HepG2 (cell line): ENCODE results near the gene OSBPL3. TPM values are rescaled to one million over a fixed set of nuclear protein-coding genes. Genes with fewer than 3 reads are reported as not detected.
A peak's percentile ranks its signal among the peaks of the same experiment; 100 is the strongest.

Experiments used
- EHMT2 ChIP-seq: fragments of 200-600 bp; sonication (generic); IDR thresholded peaks from 2 replicates; pipeline ENCODE4 v1.7.0; 2017; ENCODE audit warnings: antibody characterized with exemption, low read depth, low read length, borderline replicate concordance
- ERF ChIP-seq: IDR thresholded peaks from 2 replicates; pipeline ENCODE4 v1.6.1; 2018; ENCODE audit warnings: missing biosample characterization, missing genetic modification reagents
- FOXP4 ChIP-seq: sonication (generic); formaldehyde crosslinking; IDR thresholded peaks from 2 replicates; pipeline ENCODE4 v1.4.0; 2020; ENCODE audit warnings: missing genetic modification reagents
- GATAD2A ChIP-seq: IDR thresholded peaks from 2 replicates; pipeline ENCODE4 v1.6.1; 2016
- HOXA7 ChIP-seq: sonication (generic); formaldehyde crosslinking; IDR thresholded peaks from 2 replicates; pipeline ENCODE4 v1.8.1; 2022; ENCODE audit warnings: mild to moderate bottlenecking, missing genetic modification reagents, moderate library complexity
- KLF13 ChIP-seq: sonication (generic); formaldehyde crosslinking; IDR thresholded peaks from 2 replicates; pipeline ENCODE4 v1.4.0; 2020; ENCODE audit warnings: mild to moderate bottlenecking, missing genetic modification reagents
- LCORL ChIP-seq, 2 experiments: fragments of 450-650 bp in 1 of 2; sonication (generic) in 1 of 2; formaldehyde crosslinking in 1 of 2; IDR thresholded peaks; 2 replicates each; pipeline versions ENCODE4 v1.5.0 to v1.6.1; 2017 to 2020; ENCODE audit warnings: antibody characterized with exemption in 1 of 2, missing genetic modification reagents in 1 of 2
- MEF2D ChIP-seq: sonication (generic); formaldehyde crosslinking; IDR thresholded peaks from 2 replicates; pipeline ENCODE4 v1.5.1; 2020; ENCODE audit warnings: mild to moderate bottlenecking, missing genetic modification reagents
- PCBP1 ChIP-seq: fragments of 200-400 bp; formaldehyde crosslinking; IDR thresholded peaks from 2 replicates; pipeline ENCODE4 v1.6.1; 2017; ENCODE audit warnings: mild to moderate bottlenecking, low read depth, low read length, borderline replicate concordance
- POLR2AphosphoS2 ChIP-seq: IDR thresholded peaks from 2 replicates; pipeline ENCODE4 v1.6.1; 2011; ENCODE audit warnings: low read depth, low read length, improper control_type of control experiment
- SKI ChIP-seq: fragments of 450-650 bp; IDR thresholded peaks from one replicate; pipeline ENCODE4 v1.6.1; 2018; ENCODE audit warnings: mild to moderate bottlenecking; ENCODE audit not compliant: partially characterized antibody
- WIZ ChIP-seq: sonication (generic); formaldehyde crosslinking; IDR thresholded peaks from 2 replicates; pipeline ENCODE4 v1.5.1; 2020; ENCODE audit warnings: mild to moderate bottlenecking, missing genetic modification reagents
- XRCC5 ChIP-seq: fragments of 200-400 bp; formaldehyde crosslinking; optimal IDR thresholded peaks from 2 replicates; pipeline ENCODE3; 2017; ENCODE audit warnings: mild to moderate bottlenecking, low read length
- ZBTB20 ChIP-seq: sonication (generic); formaldehyde crosslinking; IDR thresholded peaks from 2 replicates; pipeline ENCODE4 v1.8.1; 2023; ENCODE audit warnings: missing genetic modification reagents, low read depth, mild to moderate bottlenecking, borderline replicate concordance
- ZKSCAN8 ChIP-seq: IDR thresholded peaks from 2 replicates; pipeline ENCODE4 v1.6.1; 2016; ENCODE audit warnings: borderline replicate concordance, missing genetic modification reagents, missing compliant biosample characterization
- ZMYM4 ChIP-seq: sonication (generic); formaldehyde crosslinking; IDR thresholded peaks from 2 replicates; pipeline ENCODE4 v1.8.1; 2023; ENCODE audit warnings: mild to moderate bottlenecking, missing genetic modification reagents
- ZNF138 ChIP-seq: sonication (generic); formaldehyde crosslinking; IDR thresholded peaks from 2 replicates; pipeline ENCODE4 v1.5.0; 2020; ENCODE audit warnings: mild to moderate bottlenecking, low read depth, missing genetic modification reagents
- ZNF24 ChIP-seq: fragments of 450-650 bp; IDR thresholded peaks from 2 replicates; pipeline ENCODE4 v1.6.1; 2017; ENCODE audit warnings: antibody characterized with exemption, mild to moderate bottlenecking
- ZNF331 ChIP-seq: sonication (generic); formaldehyde crosslinking; IDR thresholded peaks from 2 replicates; pipeline ENCODE4 v1.4.0; 2020; ENCODE audit warnings: missing genetic modification reagents
- ZNF703 ChIP-seq: sonication (generic); formaldehyde crosslinking; IDR thresholded peaks from 2 replicates; pipeline ENCODE4 v1.5.1; 2020; ENCODE audit warnings: missing genetic modification reagents, mild to moderate bottlenecking, moderate library complexity, borderline replicate concordance
- ZNF776 ChIP-seq: sonication (generic); formaldehyde crosslinking; IDR thresholded peaks from 2 replicates; pipeline ENCODE4 v1.4.0; 2020; ENCODE audit warnings: mild to moderate bottlenecking, missing genetic modification reagents
- polyA plus RNA-seq, 8 experiments: library from polyadenylated mRNA; depleted of rRNA in 3 of 8; stranded (reverse) in 7 of 8; unstranded in 1 of 8; fragments of >200 nt; fragmentation: Illumina TruSeq in 4 of 8; extraction: Trizol in 4 of 8; gene quantifications; 2 replicates each; pipeline versions ENCODE4 v1.2.1 to v1.2.3, GENCODE V29; 2011 to 2016; ENCODE audit warnings: low read depth in 4 of 8, missing spikeins in 1 of 8, mixed read lengths in 1 of 8; ENCODE audit not compliant: insufficient read depth in 1 of 8
- total RNA-seq, 5 experiments: library from RNA; depleted of rRNA; stranded (reverse); fragments of >200 nt; fragmentation: Illumina TruSeq; extraction: Trizol; gene quantifications; 2 replicates each; pipeline ENCODE4 v1.2.3, GENCODE V29; 2016; ENCODE audit warnings: low read depth in 1 of 5
- TF ChIP-seq, protein P1 (sequence below): sonication (generic); formaldehyde crosslinking; IDR thresholded peaks from 2 replicates; pipeline ENCODE4 v1.4.0; 2020; ENCODE audit warnings: low read depth, mild to moderate bottlenecking, missing genetic modification reagents
- TF ChIP-seq, protein P2 (sequence below): sonication (generic); formaldehyde crosslinking; IDR thresholded peaks from 2 replicates; pipeline ENCODE4 v1.4.0; 2020; ENCODE audit warnings: missing genetic modification reagents
- TF ChIP-seq, protein P3 (sequence below): sonication (generic); formaldehyde crosslinking; IDR thresholded peaks from 2 replicates; pipeline ENCODE4 v1.5.0; 2020; ENCODE audit warnings: missing genetic modification reagents, mild to moderate bottlenecking, borderline replicate concordance

Gene OSBPL3
- total and polyA plus RNA-seq, 2 of the 13 experiments (the other 11 are each of a cell fraction or from before 2014, with no cell fraction given), result 8.8 to 28.9 TPM

DNA sequence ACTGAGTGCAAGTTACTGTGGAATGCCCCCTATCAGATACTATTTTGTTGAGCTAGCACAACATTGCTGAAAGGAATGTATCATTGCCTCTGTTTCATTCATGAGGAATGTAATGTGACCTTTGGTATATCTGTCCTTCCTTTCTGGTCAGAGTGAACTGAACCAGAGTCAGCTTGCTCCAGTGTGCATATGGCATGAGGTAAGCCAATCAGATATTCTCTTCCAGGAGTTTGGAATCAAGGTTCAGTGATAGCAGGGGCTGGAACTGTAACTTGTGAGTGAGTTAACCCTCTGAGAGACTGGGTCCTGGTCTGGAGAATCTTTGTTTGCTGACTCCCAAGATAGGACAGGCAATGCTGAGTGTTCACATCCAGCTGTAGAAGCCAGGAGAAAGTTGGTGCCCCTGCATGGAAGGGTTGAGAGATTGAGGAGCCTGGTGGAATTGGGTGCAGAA lies 45.3 kb upstream of the OSBPL3 start (continued):
- TF ChIP-seq FOXP4 (peak; percentile 67), ZMYM4 (peak; percentile 73), ZNF703 (CRISPR knock-in tag) (no peak), LCORL (IDR thresholded peaks at IDR 0.05) (no peak), LCORL (CRISPR knock-in tag; IDR thresholded peaks at IDR 0.05) (peak; percentile 78), ZNF776 (CRISPR knock-in tag) (no peak), ERF (CRISPR knock-in tag) (0 out of 2 replicates have a peak, but pooled peaks have one; percentile 46), PCBP1 (no peak), HOXA7 (CRISPR knock-in tag) (no peak), SKI (peak; percentile 19), WIZ (CRISPR knock-in tag) (0 out of 2 replicates have a peak, but pooled peaks have one; percentile 39), MEF2D (CRISPR knock-in tag) (peak; percentile 46; the same call in 1 of the 2 replicates), ZNF331 (CRISPR knock-in tag) (peak; percentile 55; the same call in 1 of the 2 replicates), EHMT2 (peak; percentile 36; the same call in 1 of the 2 replicates), KLF13 (CRISPR knock-in tag) (no peak), XRCC5 (peak; percentile 29), POLR2AphosphoS2 (no peak), ZNF138 (CRISPR knock-in tag) (no peak), GATAD2A (CRISPR knock-in tag) (peak; percentile 63), ZBTB20 (CRISPR knock-in tag) (no peak), ZNF24 (0 out of 2 replicates have a peak, but pooled peaks have one; percentile 22), ZKSCAN8 (CRISPR knock-in tag) (peak; percentile 65; the same call in 1 of the 2 replicates)
- TF ChIP-seq, protein P1, sequence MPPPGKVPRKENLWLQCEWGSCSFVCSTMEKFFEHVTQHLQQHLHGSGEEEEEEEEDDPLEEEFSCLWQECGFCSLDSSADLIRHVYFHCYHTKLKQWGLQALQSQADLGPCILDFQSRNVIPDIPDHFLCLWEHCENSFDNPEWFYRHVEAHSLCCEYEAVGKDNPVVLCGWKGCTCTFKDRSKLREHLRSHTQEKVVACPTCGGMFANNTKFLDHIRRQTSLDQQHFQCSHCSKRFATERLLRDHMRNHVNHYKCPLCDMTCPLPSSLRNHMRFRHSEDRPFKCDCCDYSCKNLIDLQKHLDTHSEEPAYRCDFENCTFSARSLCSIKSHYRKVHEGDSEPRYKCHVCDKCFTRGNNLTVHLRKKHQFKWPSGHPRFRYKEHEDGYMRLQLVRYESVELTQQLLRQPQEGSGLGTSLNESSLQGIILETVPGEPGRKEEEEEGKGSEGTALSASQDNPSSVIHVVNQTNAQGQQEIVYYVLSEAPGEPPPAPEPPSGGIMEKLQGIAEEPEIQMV (CRISPR knock-in tag), result no peak
- TF ChIP-seq, protein P2, sequence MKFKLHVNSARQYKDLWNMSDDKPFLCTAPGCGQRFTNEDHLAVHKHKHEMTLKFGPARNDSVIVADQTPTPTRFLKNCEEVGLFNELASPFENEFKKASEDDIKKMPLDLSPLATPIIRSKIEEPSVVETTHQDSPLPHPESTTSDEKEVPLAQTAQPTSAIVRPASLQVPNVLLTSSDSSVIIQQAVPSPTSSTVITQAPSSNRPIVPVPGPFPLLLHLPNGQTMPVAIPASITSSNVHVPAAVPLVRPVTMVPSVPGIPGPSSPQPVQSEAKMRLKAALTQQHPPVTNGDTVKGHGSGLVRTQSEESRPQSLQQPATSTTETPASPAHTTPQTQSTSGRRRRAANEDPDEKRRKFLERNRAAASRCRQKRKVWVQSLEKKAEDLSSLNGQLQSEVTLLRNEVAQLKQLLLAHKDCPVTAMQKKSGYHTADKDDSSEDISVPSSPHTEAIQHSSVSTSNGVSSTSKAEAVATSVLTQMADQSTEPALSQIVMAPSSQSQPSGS (CRISPR knock-in tag), result peak; percentile 80
- TF ChIP-seq, protein P3, sequence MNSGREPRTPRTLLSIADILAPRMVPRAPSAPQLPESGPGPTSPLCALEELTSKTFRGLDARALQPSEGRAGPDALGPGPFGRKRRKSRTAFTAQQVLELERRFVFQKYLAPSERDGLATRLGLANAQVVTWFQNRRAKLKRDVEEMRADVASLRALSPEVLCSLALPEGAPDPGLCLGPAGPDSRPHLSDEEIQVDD (CRISPR knock-in tag), result no peak
